ENCODE data around the gene FGFR4.
A peak's percentile ranks its signal among the peaks of the same experiment; 100 is the strongest.

Gene FGFR4

GRCh38 chr5:177094224-177095087, 7.7 kb downstream of the FGFR4 start:
- H3K9ac ChIP-seq (ENCODE audit: low read length): no peak overlapping the region
- no peaks in the 10 kb centered on the region for H3K9me3 ChIP-seq (ENCODE audit: control insufficient read depth, insufficient read depth, low read depth, low read length)
- no peaks in the 10 kb centered on the region for H3K27me3 ChIP-seq (ENCODE audit: control insufficient read depth, insufficient read depth, low read length)
- H3K4me3 ChIP-seq (ENCODE audit: low read depth, low read length): no peak overlapping the region
- no peak overlapping the region for H3K27ac ChIP-seq (ENCODE audit: low read depth, low read length)
- peaks cover 14% of the 10 kb centered on the region; the same call in 1 of the 2 replicates for H3K4me1 ChIP-seq (ENCODE audit: control insufficient read depth, insufficient read depth, low read length)
- peaks cover 77% of the 10 kb centered on the region for H3K36me3 ChIP-seq (ENCODE audit: control insufficient read depth, insufficient read depth, low read length)

DNA sequence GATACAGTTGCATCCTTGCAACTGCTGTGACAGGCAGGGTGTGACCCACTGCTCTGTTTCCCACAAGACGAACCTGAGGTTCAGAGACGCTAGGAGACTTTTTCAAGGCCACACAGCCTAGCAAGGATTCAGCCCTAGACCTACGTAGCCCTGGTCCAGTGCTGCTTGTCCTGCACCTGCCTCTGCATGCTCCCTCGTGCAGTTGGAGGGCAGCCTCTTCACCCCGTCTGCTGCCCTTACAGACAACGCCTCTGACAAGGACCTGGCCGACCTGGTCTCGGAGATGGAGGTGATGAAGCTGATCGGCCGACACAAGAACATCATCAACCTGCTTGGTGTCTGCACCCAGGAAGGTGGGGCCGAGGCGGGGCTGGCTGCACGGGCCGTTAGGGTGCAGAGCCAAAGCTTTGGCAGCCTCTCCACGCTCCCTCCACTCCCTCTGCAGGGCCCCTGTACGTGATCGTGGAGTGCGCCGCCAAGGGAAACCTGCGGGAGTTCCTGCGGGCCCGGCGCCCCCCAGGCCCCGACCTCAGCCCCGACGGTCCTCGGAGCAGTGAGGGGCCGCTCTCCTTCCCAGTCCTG, 8.5 kb downstream of the FGFR4 start:
- peaks cover 17% of the 10 kb centered on the region; the same call in 1 of the 2 replicates for H3K4me1 ChIP-seq (ENCODE audit: control insufficient read depth, insufficient read depth, low read length)

GRCh38 chr5:177096162-177097015, 9.7 kb downstream of the FGFR4 start:
- Histone ChIP-seq H3K36me3 (ENCODE audit: control insufficient read depth, insufficient read depth, low read length) (peaks cover 59% of the 10 kb centered on the region), H3K27ac (ENCODE audit: low read depth, low read length) (no peak overlapping the region), H3K9me3 (ENCODE audit: control insufficient read depth, insufficient read depth, low read depth, low read length) (no peaks in the 10 kb centered on the region), H3K4me1 (ENCODE audit: control insufficient read depth, insufficient read depth, low read length) (peaks cover 17% of the 10 kb centered on the region; the same call in 1 of the 2 replicates), H3K4me3 (ENCODE audit: low read depth, low read length) (no peak overlapping the region), H3K9ac (ENCODE audit: low read length) (no peak overlapping the region), H3K27me3 (ENCODE audit: control insufficient read depth, insufficient read depth, low read length) (no peaks in the 10 kb centered on the region)

More for the DNA sequence above, 8.5 kb downstream of the FGFR4 start:
- Histone ChIP-seq H3K9ac (ENCODE audit: low read length) (no peak overlapping the region), H3K4me3 (ENCODE audit: low read depth, low read length) (no peak overlapping the region), H3K9me3 (ENCODE audit: control insufficient read depth, insufficient read depth, low read depth, low read length) (no peaks in the 10 kb centered on the region), H3K27ac (ENCODE audit: low read depth, low read length) (no peak overlapping the region), H3K36me3 (ENCODE audit: control insufficient read depth, insufficient read depth, low read length) (peaks cover 70% of the 10 kb centered on the region), H3K27me3 (ENCODE audit: control insufficient read depth, insufficient read depth, low read length) (no peaks in the 10 kb centered on the region)

GRCh38 chr5:177097016-177097985, 10.6 kb downstream of the FGFR4 start:
- peaks cover 17% of the 10 kb centered on the region; the same call in 1 of the 2 replicates for H3K4me1 ChIP-seq (ENCODE audit: control insufficient read depth, insufficient read depth, low read length)
- no peaks in the 10 kb centered on the region for H3K27me3 ChIP-seq (ENCODE audit: control insufficient read depth, insufficient read depth, low read length)
- H3K36me3 ChIP-seq (ENCODE audit: control insufficient read depth, insufficient read depth, low read length): peaks cover 50% of the 10 kb centered on the region
- no peaks in the 10 kb centered on the region for H3K9me3 ChIP-seq (ENCODE audit: control insufficient read depth, insufficient read depth, low read depth, low read length)
- no peak overlapping the region for H3K27ac ChIP-seq (ENCODE audit: low read depth, low read length)
- H3K9ac ChIP-seq (ENCODE audit: low read length): no peak overlapping the region
- H3K4me3 ChIP-seq (ENCODE audit: low read depth, low read length): no peak overlapping the region

- Histone ChIP-seq H3K4me1 (ENCODE audit: control insufficient read depth, insufficient read depth, low read length) (peaks cover 17% of the 10 kb centered on the region; the same call in 1 of the 2 replicates), H3K9ac (ENCODE audit: low read length) (no peak overlapping the region), H3K27me3 (ENCODE audit: control insufficient read depth, insufficient read depth, low read length) (no peaks in the 10 kb centered on the region), H3K27ac (ENCODE audit: low read depth, low read length) (no peak overlapping the region), H3K4me3 (ENCODE audit: low read depth, low read length) (no peak overlapping the region), H3K36me3 (ENCODE audit: control insufficient read depth, insufficient read depth, low read length) (peaks cover 42% of the 10 kb centered on the region), H3K9me3 (ENCODE audit: control insufficient read depth, insufficient read depth, low read depth, low read length) (no peaks in the 10 kb centered on the region)
Observed at GRCh38 chr5:177098120-177098469, 11.4 kb downstream of the FGFR4 start.

- Histone ChIP-seq H3K9me3 (ENCODE audit: control insufficient read depth, insufficient read depth, low read depth, low read length) (no peaks in the 10 kb centered on the region), H3K4me3 (ENCODE audit: low read depth, low read length) (no peak overlapping the region), H3K27me3 (ENCODE audit: control insufficient read depth, insufficient read depth, low read length) (no peaks in the 10 kb centered on the region), H3K27ac (ENCODE audit: low read depth, low read length) (no peak overlapping the region), H3K9ac (ENCODE audit: low read length) (no peak overlapping the region), H3K4me1 (ENCODE audit: control insufficient read depth, insufficient read depth, low read length) (peaks cover 17% of the 10 kb centered on the region; the same call in 1 of the 2 replicates), H3K36me3 (ENCODE audit: control insufficient read depth, insufficient read depth, low read length) (peaks cover 36% of the 10 kb centered on the region)
Observed at GRCh38 chr5:177098470-177099141, 11.9 kb downstream of the FGFR4 start.

- H3K9ac ChIP-seq (ENCODE audit: low read length): no peak overlapping the region
- H3K27ac ChIP-seq (ENCODE audit: low read depth, low read length): no peak overlapping the region
- H3K4me1 ChIP-seq (ENCODE audit: control insufficient read depth, insufficient read depth, low read length): peaks cover 17% of the 10 kb centered on the region; the same call in 1 of the 2 replicates
- H3K27me3 ChIP-seq (ENCODE audit: control insufficient read depth, insufficient read depth, low read length): no peaks in the 10 kb centered on the region
- peaks cover 27% of the 10 kb centered on the region for H3K36me3 ChIP-seq (ENCODE audit: control insufficient read depth, insufficient read depth, low read length)
- peak overlapping the region; percentile 16; the same call in 1 of the 2 replicates for H3K4me3 ChIP-seq (ENCODE audit: low read depth, low read length)
- H3K9me3 ChIP-seq (ENCODE audit: control insufficient read depth, insufficient read depth, low read depth, low read length): no peaks in the 10 kb centered on the region
Observed at GRCh38 chr5:177099422-177100093, 12.8 kb downstream of the FGFR4 start.

DNA sequence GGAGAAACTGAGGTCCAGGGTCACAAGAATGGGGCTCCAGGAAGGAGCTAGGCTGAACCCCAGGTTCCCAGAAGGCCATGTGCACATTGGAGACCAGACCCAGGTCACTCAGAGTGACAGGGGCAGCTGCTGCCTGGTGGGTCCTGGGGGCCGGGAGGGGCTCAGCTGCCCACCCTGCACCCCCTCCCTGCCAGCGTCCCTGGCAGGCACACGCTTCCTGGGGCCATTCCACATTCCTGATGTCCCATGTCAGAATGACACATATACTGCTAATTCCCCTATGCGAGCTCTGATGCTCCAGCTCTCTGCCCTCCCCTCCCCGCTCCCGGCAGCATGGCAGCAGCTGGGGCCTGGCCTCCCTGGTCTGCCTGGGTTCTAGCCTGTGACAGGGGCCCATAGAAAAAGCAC, 14.0 kb downstream of the FGFR4 start:
- Histone ChIP-seq H3K9me3 (ENCODE audit: control insufficient read depth, insufficient read depth, low read depth, low read length) (no peaks in the 10 kb centered on the region), H3K4me3 (ENCODE audit: low read depth, low read length) (no peak overlapping the region), H3K9ac (ENCODE audit: low read length) (no peak overlapping the region), H3K27ac (ENCODE audit: low read depth, low read length) (no peak overlapping the region), H3K27me3 (ENCODE audit: control insufficient read depth, insufficient read depth, low read length) (no peaks in the 10 kb centered on the region), H3K4me1 (ENCODE audit: control insufficient read depth, insufficient read depth, low read length) (peaks cover 17% of the 10 kb centered on the region; the same call in 1 of the 2 replicates), H3K36me3 (ENCODE audit: control insufficient read depth, insufficient read depth, low read length) (peaks cover 18% of the 10 kb centered on the region)

GRCh38 chr5:177103523-177104253, 17.0 kb downstream of the FGFR4 start:
- Histone ChIP-seq H3K4me3 (ENCODE audit: low read depth, low read length) (no peak overlapping the region), H3K27ac (ENCODE audit: low read depth, low read length) (no peak overlapping the region), H3K36me3 (ENCODE audit: control insufficient read depth, insufficient read depth, low read length) (no peaks in the 10 kb centered on the region), H3K9me3 (ENCODE audit: control insufficient read depth, insufficient read depth, low read depth, low read length) (no peaks in the 10 kb centered on the region), H3K4me1 (ENCODE audit: control insufficient read depth, insufficient read depth, low read length) (peaks cover 10% of the 10 kb centered on the region; the same call in 1 of the 2 replicates), H3K27me3 (ENCODE audit: control insufficient read depth, insufficient read depth, low read length) (no peaks in the 10 kb centered on the region), H3K9ac (ENCODE audit: low read length) (no peak overlapping the region)
